H54 (cell line): ENCODE measurements around the gene ASAP2.

Source experiments
- DNase-seq: peaks from one replicate; pipeline ENCODE4 v3.0.0; 2011; ENCODE audit warnings: low spot score, mixed read lengths; ENCODE audit not compliant: insufficient read length
- FAIRE-seq: peaks from 3 replicates; lab custom pipeline; 2011; peaks lifted over from hg19 to GRCh38; lab: Jason Lieb, UNC
- POLR2A ChIP-seq: IDR thresholded peaks from 2 replicates; pipeline ENCODE4 v1.6.1; 2011; ENCODE audit warnings: low read depth, mild to moderate bottlenecking, low read length

ASAP2 gene

GRCh38 chr2:9169349-9170107 is 37.1 kb upstream of the ASAP2 start:
- no peak for DNase-seq
- no peak for TF ChIP-seq POLR2A
- FAIRE-seq = no peak

- no peak for TF ChIP-seq POLR2A
- no peak for DNase-seq
- FAIRE-seq = no peak
These were observed 36.0 kb upstream of the ASAP2 start for GRCh38 chr2:9170458-9171130.

GRCh38 chr2:9174771-9175437 is 31.7 kb upstream of the ASAP2 start:
- FAIRE-seq (peak; percentile 73), DNase-seq (peak; percentile 67)
- TF ChIP-seq POLR2A = no peak

- TF ChIP-seq POLR2A = no peak
- DNase-seq (no peak), FAIRE-seq (no peak)
These were observed 28.3 kb upstream of the ASAP2 start for GRCh38 chr2:9178110-9178903.

GRCh38 chr2:9178904-9179571 is 27.6 kb upstream of the ASAP2 start:
- DNase-seq = peak; percentile 38
- peak; percentile 45 for FAIRE-seq
- no peak for TF ChIP-seq POLR2A

GRCh38 chr2:9179572-9180201 is 26.9 kb upstream of the ASAP2 start:
- FAIRE-seq = peak; percentile 84
- TF ChIP-seq POLR2A = no peak
- peak; percentile 92 for DNase-seq

- TF ChIP-seq POLR2A = no peak
- no peak for FAIRE-seq
These were observed 22.3 kb upstream of the ASAP2 start for GRCh38 chr2:9184361-9184760.

GRCh38 chr2:9187620-9188214 is 18.9 kb upstream of the ASAP2 start:
- DNase-seq (no peak), FAIRE-seq (no peak)
- no peak for TF ChIP-seq POLR2A

More at GRCh38 chr2:9184361-9184760, 22.3 kb upstream of the ASAP2 start:
- no peak for DNase-seq

- DNase-seq = no peak
- TF ChIP-seq POLR2A = no peak
- no peak for FAIRE-seq
These were observed 17.8 kb upstream of the ASAP2 start for GRCh38 chr2:9188823-9189222.

GRCh38 chr2:9189901-9190300 is 16.7 kb upstream of the ASAP2 start:
- DNase-seq = no peak
- TF ChIP-seq POLR2A = no peak
- FAIRE-seq = no peak

GRCh38 chr2:9191041-9191481 is 15.6 kb upstream of the ASAP2 start:
- no peak for FAIRE-seq
- no peak for DNase-seq
- TF ChIP-seq POLR2A = 0 out of 2 replicates have a peak, but pooled peaks have one; percentile 17

- TF ChIP-seq POLR2A = no peak
- FAIRE-seq (no peak), DNase-seq (no peak)
These were observed 13.9 kb upstream of the ASAP2 start for GRCh38 chr2:9192712-9193111.
